ENCODE results near the gene MLIP. TPM values are rescaled to one million over a fixed set of nuclear protein-coding genes. Genes with fewer than 3 reads are reported as not detected.

The MLIP gene
- total RNA-seq, 1 experiment from 2014 or later, result not detected

DNA sequence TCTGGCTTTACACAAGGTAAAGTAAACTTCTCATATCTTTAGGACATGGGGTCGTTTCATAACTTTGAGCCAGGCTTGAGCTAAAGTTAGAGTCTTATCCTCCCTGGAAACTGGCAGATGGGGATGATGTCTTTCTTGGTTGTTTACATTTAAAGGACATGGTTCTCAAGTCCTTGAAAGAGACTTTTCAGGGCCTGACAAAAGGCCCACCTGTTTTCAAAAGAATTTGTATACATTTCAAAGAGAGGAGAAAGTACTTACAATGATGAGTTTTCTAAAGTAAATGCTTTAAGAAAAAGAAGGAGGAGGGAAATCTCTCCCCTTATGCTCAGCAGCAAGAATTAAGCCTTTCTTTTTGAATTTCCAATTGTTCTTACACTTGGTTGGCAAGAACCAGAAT is 151.3 kb downstream of the MLIP start:
- intact Hi-C loops (cut with micrococcal nuclease; ENCODE audit: unreplicated experiment), result no loop called here
- DNase-seq (ENCODE audit: low read depth, low spot score) (no peak), ATAC-seq (no peak)
- H3K9me3 ChIP-seq (ENCODE audit: control insufficient read depth, insufficient read depth, low read depth, low read length), result no peaks in the 10 kb centered on the region
- TF ChIP-seq, protein P1, sequence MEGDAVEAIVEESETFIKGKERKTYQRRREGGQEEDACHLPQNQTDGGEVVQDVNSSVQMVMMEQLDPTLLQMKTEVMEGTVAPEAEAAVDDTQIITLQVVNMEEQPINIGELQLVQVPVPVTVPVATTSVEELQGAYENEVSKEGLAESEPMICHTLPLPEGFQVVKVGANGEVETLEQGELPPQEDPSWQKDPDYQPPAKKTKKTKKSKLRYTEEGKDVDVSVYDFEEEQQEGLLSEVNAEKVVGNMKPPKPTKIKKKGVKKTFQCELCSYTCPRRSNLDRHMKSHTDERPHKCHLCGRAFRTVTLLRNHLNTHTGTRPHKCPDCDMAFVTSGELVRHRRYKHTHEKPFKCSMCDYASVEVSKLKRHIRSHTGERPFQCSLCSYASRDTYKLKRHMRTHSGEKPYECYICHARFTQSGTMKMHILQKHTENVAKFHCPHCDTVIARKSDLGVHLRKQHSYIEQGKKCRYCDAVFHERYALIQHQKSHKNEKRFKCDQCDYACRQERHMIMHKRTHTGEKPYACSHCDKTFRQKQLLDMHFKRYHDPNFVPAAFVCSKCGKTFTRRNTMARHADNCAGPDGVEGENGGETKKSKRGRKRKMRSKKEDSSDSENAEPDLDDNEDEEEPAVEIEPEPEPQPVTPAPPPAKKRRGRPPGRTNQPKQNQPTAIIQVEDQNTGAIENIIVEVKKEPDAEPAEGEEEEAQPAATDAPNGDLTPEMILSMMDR (IDR thresholded peaks at IDR 0.05), result no peak
- TF ChIP-seq, protein P2, sequence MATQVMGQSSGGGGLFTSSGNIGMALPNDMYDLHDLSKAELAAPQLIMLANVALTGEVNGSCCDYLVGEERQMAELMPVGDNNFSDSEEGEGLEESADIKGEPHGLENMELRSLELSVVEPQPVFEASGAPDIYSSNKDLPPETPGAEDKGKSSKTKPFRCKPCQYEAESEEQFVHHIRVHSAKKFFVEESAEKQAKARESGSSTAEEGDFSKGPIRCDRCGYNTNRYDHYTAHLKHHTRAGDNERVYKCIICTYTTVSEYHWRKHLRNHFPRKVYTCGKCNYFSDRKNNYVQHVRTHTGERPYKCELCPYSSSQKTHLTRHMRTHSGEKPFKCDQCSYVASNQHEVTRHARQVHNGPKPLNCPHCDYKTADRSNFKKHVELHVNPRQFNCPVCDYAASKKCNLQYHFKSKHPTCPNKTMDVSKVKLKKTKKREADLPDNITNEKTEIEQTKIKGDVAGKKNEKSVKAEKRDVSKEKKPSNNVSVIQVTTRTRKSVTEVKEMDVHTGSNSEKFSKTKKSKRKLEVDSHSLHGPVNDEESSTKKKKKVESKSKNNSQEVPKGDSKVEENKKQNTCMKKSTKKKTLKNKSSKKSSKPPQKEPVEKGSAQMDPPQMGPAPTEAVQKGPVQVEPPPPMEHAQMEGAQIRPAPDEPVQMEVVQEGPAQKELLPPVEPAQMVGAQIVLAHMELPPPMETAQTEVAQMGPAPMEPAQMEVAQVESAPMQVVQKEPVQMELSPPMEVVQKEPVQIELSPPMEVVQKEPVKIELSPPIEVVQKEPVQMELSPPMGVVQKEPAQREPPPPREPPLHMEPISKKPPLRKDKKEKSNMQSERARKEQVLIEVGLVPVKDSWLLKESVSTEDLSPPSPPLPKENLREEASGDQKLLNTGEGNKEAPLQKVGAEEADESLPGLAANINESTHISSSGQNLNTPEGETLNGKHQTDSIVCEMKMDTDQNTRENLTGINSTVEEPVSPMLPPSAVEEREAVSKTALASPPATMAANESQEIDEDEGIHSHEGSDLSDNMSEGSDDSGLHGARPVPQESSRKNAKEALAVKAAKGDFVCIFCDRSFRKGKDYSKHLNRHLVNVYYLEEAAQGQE (IDR thresholded peaks at IDR 0.05; ENCODE audit: insufficient read depth in 1 of 2, low read depth in 2 of 2, low read length in 1 of 2), result no peak
- TF ChIP-seq TCF7L2 (IDR thresholded peaks at IDR 0.05; ENCODE audit: low read depth, low read length) (no peak), POLR2AphosphoS5 (IDR thresholded peaks at IDR 0.05; ENCODE audit: low read depth, low read length) (no peak), SIN3A (IDR thresholded peaks at IDR 0.05; ENCODE audit: borderline replicate concordance, insufficient read depth, low read depth, low read length) (no peak)
- no peak overlapping the region for H3K4me3 ChIP-seq (ENCODE audit: low read depth in 2 of 2, low read length in 2 of 2)
- ChIA-PET POLR2A (no interaction called here), CTCF (no interaction called here)
- no peaks in the 10 kb centered on the region for H3K36me3 ChIP-seq (ENCODE audit: control insufficient read depth, insufficient read depth, low read length)
- H3K27me3 ChIP-seq (ENCODE audit: control insufficient read depth, insufficient read depth, low read length), result no peaks in the 10 kb centered on the region
- in situ Hi-C loops (cut with HindIII; ENCODE audit: low pct_unique_long_range_greater_than_20kb, low sequenced_read_pairs), result no loop called here
- H3K4me1 ChIP-seq (ENCODE audit: control insufficient read depth, insufficient read depth, low read length), result no peaks in the 10 kb centered on the region
- no TSS peak for BruUV-seq (replicated peaks)
- no peak overlapping the region for H3K27ac ChIP-seq (ENCODE audit: low read length)

DNA sequence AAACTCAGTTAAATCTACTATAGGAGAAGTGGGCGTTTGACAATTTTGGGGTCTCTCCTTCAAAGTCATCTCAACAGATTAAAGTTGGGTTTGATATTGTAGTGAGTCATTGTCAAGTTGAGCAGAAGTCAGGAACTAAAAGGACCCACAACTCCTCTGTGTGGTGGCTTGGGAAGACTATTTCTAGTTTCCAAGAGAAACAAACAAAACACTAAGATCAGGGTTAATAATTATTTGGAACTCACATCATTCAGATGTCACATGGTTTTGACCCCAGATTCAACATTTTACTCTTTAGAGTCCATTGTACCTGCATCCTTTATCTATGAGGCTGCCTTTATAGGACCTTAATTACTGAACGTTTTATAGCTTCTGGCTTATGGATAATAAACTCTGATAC is 151.7 kb downstream of the MLIP start:
- BruUV-seq (replicated peaks), result no TSS peak
- TF ChIP-seq SIN3A (IDR thresholded peaks at IDR 0.05; ENCODE audit: borderline replicate concordance, insufficient read depth, low read depth, low read length) (no peak), TCF7L2 (IDR thresholded peaks at IDR 0.05; ENCODE audit: low read depth, low read length) (no peak), POLR2AphosphoS5 (IDR thresholded peaks at IDR 0.05; ENCODE audit: low read depth, low read length) (no peak)
- TF ChIP-seq, protein P1 (IDR thresholded peaks at IDR 0.05), result no peak
- TF ChIP-seq, protein P2 (IDR thresholded peaks at IDR 0.05; ENCODE audit: insufficient read depth in 1 of 2, low read depth in 2 of 2, low read length in 1 of 2), result no peak
- no peaks in the 10 kb centered on the region for H3K4me1 ChIP-seq (ENCODE audit: control insufficient read depth, insufficient read depth, low read length)

More for the DNA sequence above, 151.7 kb downstream of the MLIP start:
- Histone ChIP-seq H3K4me3 (ENCODE audit: low read depth in 2 of 2, low read length in 2 of 2) (no peak overlapping the region), H3K9me3 (ENCODE audit: control insufficient read depth, insufficient read depth, low read depth, low read length) (no peaks in the 10 kb centered on the region), H3K27ac (ENCODE audit: low read length) (no peak overlapping the region), H3K27me3 (ENCODE audit: control insufficient read depth, insufficient read depth, low read length) (no peaks in the 10 kb centered on the region), H3K36me3 (ENCODE audit: control insufficient read depth, insufficient read depth, low read length) (no peaks in the 10 kb centered on the region)
- ChIA-PET CTCF (no interaction called here), POLR2A (no interaction called here)
- DNase-seq (ENCODE audit: low read depth, low spot score), result no peak
- in situ Hi-C loops (cut with HindIII; ENCODE audit: low pct_unique_long_range_greater_than_20kb, low sequenced_read_pairs), result no loop called here
- intact Hi-C loops (cut with micrococcal nuclease; ENCODE audit: unreplicated experiment), result no loop called here
- no peak for ATAC-seq
